ENCODE data around the gene CACFD1.

DNA sequence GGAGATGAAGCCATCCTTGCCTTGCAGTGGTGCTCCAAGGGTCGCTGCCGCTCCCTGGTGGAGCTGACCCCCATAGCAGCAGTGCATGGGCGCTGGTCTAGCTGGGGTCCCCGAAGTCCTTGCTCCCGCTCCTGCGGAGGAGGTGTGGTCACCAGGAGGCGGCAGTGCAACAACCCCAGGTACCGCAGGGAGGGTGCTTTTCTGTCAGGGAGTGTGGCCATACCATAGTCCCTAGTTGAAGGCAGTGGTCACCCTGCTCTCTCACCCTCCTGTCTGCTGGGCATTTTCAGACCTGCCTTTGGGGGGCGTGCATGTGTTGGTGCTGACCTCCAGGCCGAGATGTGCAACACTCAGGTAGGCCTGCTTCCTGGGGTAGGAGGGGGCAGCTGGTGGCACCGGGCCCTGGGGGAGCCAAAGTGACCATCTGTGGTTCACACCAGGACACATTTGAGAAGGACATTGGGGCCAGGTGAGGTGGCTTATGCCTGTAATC, 26.4 kb upstream of the CACFD1 start:
- TF ChIP-seq, protein P1, sequence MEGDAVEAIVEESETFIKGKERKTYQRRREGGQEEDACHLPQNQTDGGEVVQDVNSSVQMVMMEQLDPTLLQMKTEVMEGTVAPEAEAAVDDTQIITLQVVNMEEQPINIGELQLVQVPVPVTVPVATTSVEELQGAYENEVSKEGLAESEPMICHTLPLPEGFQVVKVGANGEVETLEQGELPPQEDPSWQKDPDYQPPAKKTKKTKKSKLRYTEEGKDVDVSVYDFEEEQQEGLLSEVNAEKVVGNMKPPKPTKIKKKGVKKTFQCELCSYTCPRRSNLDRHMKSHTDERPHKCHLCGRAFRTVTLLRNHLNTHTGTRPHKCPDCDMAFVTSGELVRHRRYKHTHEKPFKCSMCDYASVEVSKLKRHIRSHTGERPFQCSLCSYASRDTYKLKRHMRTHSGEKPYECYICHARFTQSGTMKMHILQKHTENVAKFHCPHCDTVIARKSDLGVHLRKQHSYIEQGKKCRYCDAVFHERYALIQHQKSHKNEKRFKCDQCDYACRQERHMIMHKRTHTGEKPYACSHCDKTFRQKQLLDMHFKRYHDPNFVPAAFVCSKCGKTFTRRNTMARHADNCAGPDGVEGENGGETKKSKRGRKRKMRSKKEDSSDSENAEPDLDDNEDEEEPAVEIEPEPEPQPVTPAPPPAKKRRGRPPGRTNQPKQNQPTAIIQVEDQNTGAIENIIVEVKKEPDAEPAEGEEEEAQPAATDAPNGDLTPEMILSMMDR (conservative IDR thresholded peaks at IDR 0.05; ENCODE audit: low read depth, low read length) = no peak
- TF ChIP-seq EZH2phosphoT487 (IDR thresholded peaks at IDR 0.05; ENCODE audit: borderline replicate concordance, low read length) (no peak), EZH2 (IDR thresholded peaks at IDR 0.05; ENCODE audit: low read length, unreplicated experiment) (no peak)
